CD14-positive monocyte (primary cell): ENCODE results near the gene PTGDR. TPM values are rescaled to one million over a fixed set of nuclear protein-coding genes. Genes with fewer than 3 reads are reported as not detected.

Experiments used
- DNase-seq, 3 donors: peaks; one replicate each; pipeline ENCODE4 v3.0.0-alpha.2; 2011 to 2022
- H2AFZ ChIP-seq: 2 replicates; pipeline ENCODE4 v1.6.0; 2012; ENCODE audit warnings: mild to moderate bottlenecking, low read depth, low read length, inconsistent platforms; ENCODE audit not compliant: insufficient read depth, poor library complexity, severe bottlenecking
- H3K27ac ChIP-seq, 2 donors: 1 replicate in 1 of 2; 2 replicates in 1 of 2; pipeline ENCODE4 v1.5.1; 2012 to 2013; ENCODE audit warnings: low read length in 2 of 2, control low read depth in 1 of 2, inconsistent platforms in 1 of 2, low read depth in 1 of 2, mild to moderate bottlenecking in 1 of 2
- H3K27me3 ChIP-seq, 2 donors: one replicate each; pipeline versions ENCODE4 v1.6.0 to v1.6.1; 2011 to 2013; ENCODE audit warnings: low read length in 2 of 2; ENCODE audit not compliant: control insufficient read depth in 2 of 2, insufficient read depth in 2 of 2
- H3K36me3 ChIP-seq, 2 donors: replicated peaks in 1 of 2; 1 replicate in 1 of 2; 2 replicates in 1 of 2; pipeline versions ENCODE4 v1.5.1 to v1.6.1; 2012 to 2013; ENCODE audit warnings: low read length in 2 of 2, control low read depth in 1 of 2, inconsistent platforms in 1 of 2, mild to moderate bottlenecking in 1 of 2; ENCODE audit not compliant: insufficient read depth in 2 of 2, control insufficient read depth in 1 of 2
- H3K4me1 ChIP-seq, 2 donors: 1 replicate in 1 of 2; 2 replicates in 1 of 2; pipeline versions ENCODE4 v1.5.1 to v1.6.1; 2012 to 2013; ENCODE audit warnings: low read length in 2 of 2, control low read depth in 1 of 2, inconsistent platforms in 1 of 2, mild to moderate bottlenecking in 1 of 2, moderate library complexity in 1 of 2; ENCODE audit not compliant: insufficient read depth in 2 of 2, control insufficient read depth in 1 of 2
- H3K4me2 ChIP-seq: replicated peaks from 2 replicates; pipeline ENCODE3; 2012; ENCODE audit warnings: low read length, moderate library complexity, mild to moderate bottlenecking; ENCODE audit not compliant: poor library complexity, severe bottlenecking; ENCODE audit errors: extremely low read depth
- H3K4me3 ChIP-seq, 3 experiments: fragments of 200-600 bp in 1 of 3; sonication (generic) in 1 of 3; replicated peaks in 1 of 3; 1 replicate in 2 of 3; 2 replicates in 1 of 3; pipeline ENCODE4 v1.5.1; 2011 to 2013; ENCODE audit warnings: low read length in 3 of 3, mild to moderate bottlenecking in 3 of 3, control low read depth in 2 of 3, low read depth in 2 of 3, inconsistent platforms in 1 of 3, moderate library complexity in 1 of 3
- H3K79me2 ChIP-seq: 2 replicates; pipeline ENCODE4 v1.6.0; 2012; ENCODE audit warnings: mild to moderate bottlenecking, control low read depth, inconsistent platforms, low read length, moderate library complexity; ENCODE audit not compliant: insufficient read depth
- H3K9ac ChIP-seq: 2 replicates; pipeline ENCODE4 v1.6.0; 2017; ENCODE audit warnings: low read length, mild to moderate bottlenecking; ENCODE audit not compliant: insufficient read depth, poor library complexity, severe bottlenecking
- H3K9me3 ChIP-seq, 2 donors: replicated peaks in 1 of 2; 1 replicate in 1 of 2; 2 replicates in 1 of 2; pipeline versions ENCODE4 v1.5.1 to v1.6.1; 2012 to 2013; ENCODE audit warnings: low read length in 2 of 2, control low read depth in 1 of 2; ENCODE audit not compliant: control insufficient read depth in 1 of 2, insufficient read depth in 1 of 2
- H4K20me1 ChIP-seq: 2 replicates; pipeline ENCODE4 v1.6.0; 2012; ENCODE audit warnings: mild to moderate bottlenecking, low read length, control low read depth, moderate library complexity; ENCODE audit not compliant: insufficient read depth
- H3K27ac Mint-ChIP-seq, 7 donors: one replicate each; pipeline ENCODE4 v1.8.0; 2020; ENCODE audit warnings: mild to moderate bottlenecking in 7 of 7, mixed read lengths in 7 of 7, moderate library complexity in 6 of 7, inconsistent platforms in 2 of 7
- H3K27me3 Mint-ChIP-seq, 3 donors: one replicate each; pipeline ENCODE4 v1.8.0; 2021 to 2022; ENCODE audit warnings: low read depth in 3 of 3, mild to moderate bottlenecking in 3 of 3, mixed read lengths in 3 of 3, moderate library complexity in 3 of 3, inconsistent platforms in 1 of 3
- H3K36me3 Mint-ChIP-seq, 2 donors: one replicate each; pipeline ENCODE4 v1.8.0; 2020; ENCODE audit warnings: mixed read lengths in 2 of 2, inconsistent platforms in 1 of 2, mild to moderate bottlenecking in 1 of 2
- H3K4me1 Mint-ChIP-seq: one replicate; pipeline ENCODE4 v1.8.0; 2020; ENCODE audit warnings: mild to moderate bottlenecking, mixed read lengths
- H3K4me3 Mint-ChIP-seq, 2 donors: one replicate each; pipeline ENCODE4 v1.8.0; 2020; ENCODE audit warnings: mild to moderate bottlenecking in 2 of 2, mixed read lengths in 2 of 2, moderate library complexity in 1 of 2
- H3K9me3 Mint-ChIP-seq, 7 donors: one replicate each; pipeline ENCODE4 v1.8.0; 2020 to 2022; ENCODE audit warnings: mixed read lengths in 7 of 7, mild to moderate bottlenecking in 6 of 7, moderate library complexity in 6 of 7, inconsistent platforms in 2 of 7
- CTCF ChIP-seq: fragments of 200-600 bp; IDR thresholded peaks from one replicate; pipeline ENCODE4 v1.8.0; 2022; ENCODE audit warnings: antibody characterized with exemption, mild to moderate bottlenecking
- WGBS: methylation state at CpG from one replicate; pipeline ENCODE4 v1.1.5; 2013; ENCODE audit warnings: missing lambda C conversion rate; ENCODE audit not compliant: insufficient coverage; 5-methylcytosine and 5-hydroxymethylcytosine counted together
- intact Hi-C, 2 donors: fragments of 100-400 bp; cut with micrococcal nuclease; formaldehyde crosslinking; loops; one replicate each; pipeline versions ENCODE4 v1.15.0 to v1.15.1; 2023
- polyA plus RNA-seq, 3 donors: library from polyadenylated mRNA; depleted of rRNA in 1 of 3; unstranded in 2 of 3; stranded (reverse) in 1 of 3; fragments of 300-500 nt in 2 of 3; fragments of >200 nt in 1 of 3; fragmentation: Illumina TruSeq in 2 of 3; gene quantifications; 1 replicate in 2 of 3; 2 replicates in 1 of 3; pipeline ENCODE4 v1.2.3, GENCODE V29; 2012 to 2021

The PTGDR gene
- polyA plus RNA-seq, 3 donors, result not detected

GRCh38 chr14:52258783-52259182, 8.7 kb upstream of the PTGDR start:
- no peak overlapping the region for H3K27ac ChIP-seq
- H4K20me1 ChIP-seq, result no peaks in the 10 kb centered on the region
- H3K9me3 ChIP-seq, result no peaks in the 10 kb centered on the region
- H3K9me3 Mint-ChIP-seq, result peaks cover 0 to 6% (median 3%) of the 10 kb centered on the region in 7 donors
- H3K27me3 Mint-ChIP-seq, result peaks cover 24 to 34% (median 32%) of the 10 kb centered on the region in 3 donors
- H3K4me1 ChIP-seq, result no peaks in the 10 kb centered on the region
- H3K4me2 ChIP-seq, result no peak overlapping the region
- H3K36me3 ChIP-seq, result no peaks in the 10 kb centered on the region
- no peaks in the 10 kb centered on the region for H3K4me1 Mint-ChIP-seq
- no peak overlapping the region for H3K27ac Mint-ChIP-seq
- WGBS, result 53% methylated on average over 2 of the region's 2 CpGs
- peaks cover 31 to 33% of the 10 kb centered on the region in 2 donors for H3K27me3 ChIP-seq
- H3K79me2 ChIP-seq, result no peaks in the 10 kb centered on the region
- no peak overlapping the region for H2AFZ ChIP-seq
- no peak for TF ChIP-seq CTCF
- no peak for DNase-seq
- no peak overlapping the region for H3K4me3 ChIP-seq
- intact Hi-C loops, result no loop called here
- H3K36me3 Mint-ChIP-seq, result no peaks in the 10 kb centered on the region
- H3K9ac ChIP-seq, result no peak overlapping the region
- H3K4me3 Mint-ChIP-seq, result peak overlapping the region in 1 of 2 donors; percentile 5

- TF ChIP-seq CTCF, result no peak
- Histone ChIP-seq H3K9ac (no peak overlapping the region), H3K4me2 (no peak overlapping the region), H3K9me3 (no peaks in the 10 kb centered on the region), H3K79me2 (no peaks in the 10 kb centered on the region), H2AFZ (no peak overlapping the region), H4K20me1 (no peaks in the 10 kb centered on the region), H3K4me3 (no peak overlapping the region), H3K27ac (no peak overlapping the region), H3K4me1 (no peaks in the 10 kb centered on the region), H3K36me3 (no peaks in the 10 kb centered on the region), H3K27me3 (peaks cover 36 to 40% of the 10 kb centered on the region in 2 donors)
- peaks cover 0 to 6% (median 2%) of the 10 kb centered on the region in 7 donors for H3K9me3 Mint-ChIP-seq
- no peaks in the 10 kb centered on the region for H3K36me3 Mint-ChIP-seq
- no peaks in the 10 kb centered on the region for H3K4me1 Mint-ChIP-seq
- no peak for DNase-seq
- peaks cover 31 to 40% (median 36%) of the 10 kb centered on the region in 3 donors for H3K27me3 Mint-ChIP-seq
- 2% methylated on average over 5 of the region's 5 CpGs for WGBS
- intact Hi-C loops, result no loop called here
- no peak overlapping the region for H3K4me3 Mint-ChIP-seq
- H3K27ac Mint-ChIP-seq, result no peak overlapping the region
Measured at GRCh38 chr14:52259434-52259833, 8.1 kb upstream of the PTGDR start.
